GM18505 (cell line): Measurements from ENCODE around the gene TNIK.

Source experiments
- ATAC-seq: cut with Tn5 transposase; IDR thresholded peaks from one replicate; pipeline ENCODE4 v1.9.1; 2021; ENCODE audit not compliant: unreplicated experiment
- POLR2A ChIP-seq: IDR thresholded peaks from 4 replicates; pipeline ENCODE4 v1.6.1; 2011; ENCODE audit warnings: borderline replicate concordance; ENCODE audit not compliant: insufficient read depth, insufficient read length; ENCODE audit errors: extremely low read depth

Gene TNIK

GRCh38 chr3:171155122-171155700 is 305.0 kb downstream of the TNIK start:
- no peak for TF ChIP-seq POLR2A
- ATAC-seq = no peak

DNA sequence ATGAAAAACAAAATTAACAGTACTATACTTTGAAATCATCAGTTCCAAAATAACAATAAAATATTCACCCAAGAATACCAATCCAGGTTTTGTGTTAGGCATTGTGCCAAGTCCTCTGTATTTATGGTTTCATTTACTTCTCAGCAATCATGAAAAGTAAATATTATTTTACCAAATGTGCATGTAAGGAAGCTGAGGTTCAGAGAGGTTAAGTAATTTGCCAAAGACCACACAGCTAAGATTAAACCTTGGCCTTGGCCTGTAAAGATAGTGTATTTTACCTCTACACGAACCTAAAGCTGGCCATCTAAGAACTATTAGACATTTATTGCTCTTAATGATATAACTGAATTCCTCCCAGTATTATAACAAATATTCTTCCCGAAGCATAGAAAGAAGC is 309.3 kb downstream of the TNIK start:
- ATAC-seq = no peak
- TF ChIP-seq POLR2A = no peak

DNA sequence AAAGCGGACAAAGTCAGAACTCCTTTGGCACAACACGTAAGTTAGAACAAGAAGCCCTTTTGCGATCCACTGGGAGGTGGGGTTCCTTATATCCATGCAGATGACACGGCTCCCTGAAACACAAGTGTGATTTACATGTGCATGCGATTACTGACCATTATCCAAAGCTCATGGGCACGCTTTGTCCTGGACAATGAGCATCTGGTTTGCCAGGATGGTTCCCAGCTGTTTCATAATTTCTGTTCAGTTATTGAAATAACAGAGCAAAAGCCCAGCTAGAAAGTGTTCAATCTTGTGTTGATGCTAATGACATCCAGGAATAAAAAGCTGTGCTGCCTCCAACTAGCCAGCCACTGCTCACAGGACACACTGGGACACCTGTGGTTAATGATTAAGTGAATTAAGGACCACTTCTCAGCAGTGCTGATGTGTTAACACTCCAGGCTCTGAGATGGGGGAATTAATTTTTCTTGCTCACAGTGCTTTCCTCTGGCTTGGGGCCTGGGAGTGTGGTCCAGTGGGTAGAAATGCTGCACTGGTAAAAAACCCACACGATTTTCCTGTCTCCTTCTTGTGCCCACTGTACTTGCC is 310.6 kb downstream of the TNIK start:
- no peak for TF ChIP-seq POLR2A
- no peak for ATAC-seq

GRCh38 chr3:171145798-171146197 is 314.4 kb downstream of the TNIK start:
- ATAC-seq = no peak
- TF ChIP-seq POLR2A = no peak

DNA sequence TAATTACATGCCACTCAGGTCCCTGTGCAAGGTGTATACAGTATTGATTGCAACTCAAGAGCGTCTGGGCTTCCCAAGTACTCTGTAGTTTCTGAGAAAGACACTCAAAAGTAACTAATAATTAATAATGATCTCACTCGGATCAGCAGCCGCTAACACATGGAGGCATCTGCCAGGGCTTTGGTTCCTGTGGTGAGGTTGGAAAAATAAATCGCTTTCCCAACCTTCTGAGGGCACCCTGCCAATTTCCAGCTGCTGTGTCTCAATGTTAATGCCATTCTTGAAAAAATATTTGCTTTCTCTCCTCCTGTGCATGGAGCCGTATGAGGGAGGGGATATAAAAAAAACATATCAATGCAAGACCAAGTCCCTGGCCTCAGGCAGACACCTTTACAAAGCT is 317.2 kb downstream of the TNIK start:
- no peak for TF ChIP-seq POLR2A

DNA sequence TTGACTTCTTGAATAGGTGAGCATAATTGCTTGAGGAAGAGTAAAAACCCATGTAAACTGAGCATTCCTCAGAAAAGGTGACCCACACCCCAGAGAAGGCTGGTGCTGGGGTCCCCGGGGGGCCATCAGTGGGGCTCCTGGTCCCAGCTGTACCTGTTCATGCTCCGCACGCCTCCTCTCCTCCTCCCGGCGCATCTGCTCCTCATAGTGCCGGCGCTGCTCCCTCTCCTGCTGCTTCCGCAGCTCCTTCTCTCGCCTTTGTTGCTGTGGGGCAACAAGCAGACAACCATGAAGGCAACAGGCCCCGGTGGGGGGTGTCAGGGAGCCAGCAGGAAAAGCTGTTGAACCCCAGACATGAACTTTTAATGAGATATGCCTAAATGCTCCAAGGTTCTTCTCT is 320.0 kb downstream of the TNIK start:
- no peak for TF ChIP-seq POLR2A
- no peak for ATAC-seq

More for the DNA sequence above, 317.2 kb downstream of the TNIK start:
- no peak for ATAC-seq

- no peak for TF ChIP-seq POLR2A
- ATAC-seq = no peak
Observed at GRCh38 chr3:171138027-171138426, 322.2 kb downstream of the TNIK start.

- ATAC-seq = no peak
Observed at GRCh38 chr3:171135549-171135948, 324.7 kb downstream of the TNIK start.

GRCh38 chr3:171133796-171134569 is 326.2 kb downstream of the TNIK start:
- ATAC-seq = no peak
- no peak for TF ChIP-seq POLR2A

More at GRCh38 chr3:171135549-171135948, 324.7 kb downstream of the TNIK start:
- no peak for TF ChIP-seq POLR2A

DNA sequence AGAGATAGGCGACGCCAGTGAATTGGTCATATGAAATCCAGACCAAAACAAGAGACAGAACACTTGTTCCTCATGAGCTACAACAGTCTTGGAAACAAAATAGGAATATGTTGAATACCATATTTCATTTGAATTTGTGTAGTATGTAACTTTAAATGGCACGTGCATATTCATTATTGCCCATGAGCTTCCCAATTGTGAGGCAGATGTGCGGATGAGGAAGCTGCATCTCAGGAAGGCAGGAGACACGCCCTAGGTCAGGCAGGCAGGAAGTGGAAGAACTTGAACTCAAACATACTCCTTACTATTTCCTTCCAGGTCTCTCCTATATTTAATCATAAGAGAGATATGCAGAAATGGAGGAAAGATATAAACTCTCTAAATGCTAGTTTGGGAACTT is 326.9 kb downstream of the TNIK start:
- TF ChIP-seq POLR2A = no peak

DNA sequence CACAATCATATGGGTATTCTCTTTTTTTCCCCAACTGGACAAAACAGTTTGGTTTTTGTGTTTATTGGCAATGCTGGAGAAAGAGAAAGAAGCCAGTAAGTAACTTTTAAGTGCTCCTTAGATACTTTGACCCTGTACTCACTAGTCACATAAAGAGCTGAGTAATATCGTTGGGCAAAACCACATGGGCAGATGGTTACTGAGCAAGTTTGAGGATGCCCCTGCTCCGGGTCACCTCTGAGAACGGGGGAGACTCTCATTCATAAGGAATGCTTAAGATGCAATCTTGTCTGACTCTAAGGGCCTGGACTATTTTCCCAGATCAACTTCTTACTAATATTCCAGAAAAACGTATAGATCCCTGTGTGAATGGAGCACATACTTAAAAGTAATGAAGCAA is 327.3 kb downstream of the TNIK start:
- no peak for ATAC-seq
- no peak for TF ChIP-seq POLR2A

More for the DNA sequence above, 326.9 kb downstream of the TNIK start:
- no peak for ATAC-seq

GRCh38 chr3:171129827-171130226 is 330.4 kb downstream of the TNIK start:
- ATAC-seq = no peak
- no peak for TF ChIP-seq POLR2A

GRCh38 chr3:171127611-171128010 is 332.6 kb downstream of the TNIK start:
- no peak for ATAC-seq
- TF ChIP-seq POLR2A = no peak

- TF ChIP-seq POLR2A = no peak
- no peak for ATAC-seq
Observed at GRCh38 chr3:171126478-171127209, 333.6 kb downstream of the TNIK start.

- TF ChIP-seq POLR2A = no peak
- no peak for ATAC-seq
Observed at GRCh38 chr3:171125010-171125409, 335.2 kb downstream of the TNIK start.
